ENCODE data around the gene MTMR3.
"Not testable (repeated sequence)": the region's sequence is repeated elsewhere in the genome, so short reads cannot be mapped to it uniquely, and the experiment has no call there.

Gene MTMR3

DNA sequence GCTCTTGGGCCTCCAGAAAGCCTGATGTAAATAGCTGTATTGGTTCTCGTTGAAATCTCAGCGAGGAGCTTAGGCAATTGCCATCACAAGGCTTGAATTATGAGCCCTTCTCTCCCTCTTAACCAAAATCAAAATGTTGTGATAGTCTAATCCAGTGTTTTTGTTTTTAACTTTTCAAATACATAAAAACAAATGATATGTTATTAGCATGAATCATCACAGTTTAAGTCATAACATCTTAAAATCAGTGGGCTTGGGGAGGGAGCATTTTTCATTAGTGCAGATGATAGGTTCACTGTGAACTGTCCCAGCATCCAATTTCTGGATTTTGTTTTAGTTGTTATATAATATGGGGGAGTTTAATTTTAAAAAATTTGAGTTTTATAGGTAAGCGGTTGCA, 148.4 kb downstream of the MTMR3 start:
- no peak for DNase-seq

GRCh38 chr22:30031764-30032455, 148.9 kb downstream of the MTMR3 start:
- no peak for DNase-seq

GRCh38 chr22:30033137-30033536, 150.2 kb downstream of the MTMR3 start:
- DNase-seq, result no peak

DNA sequence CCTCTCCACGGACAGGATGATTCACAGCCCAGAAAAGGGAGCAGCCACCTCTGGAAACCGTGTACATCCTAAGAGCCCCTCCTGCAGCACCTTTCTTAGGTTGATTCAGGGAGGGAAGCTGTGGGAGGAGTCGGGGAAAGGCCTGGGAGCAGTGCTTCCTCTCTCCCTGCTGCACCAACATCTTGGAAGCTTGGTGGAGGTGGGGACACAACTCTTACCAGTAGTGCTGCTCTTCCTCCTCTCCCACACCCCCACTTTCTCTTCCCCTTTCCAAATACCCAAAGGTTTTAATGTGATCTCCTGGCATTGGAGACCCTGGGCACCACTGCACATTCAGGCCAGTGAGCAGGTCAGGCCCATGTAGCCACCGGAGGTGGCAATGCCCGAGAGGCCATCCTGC, 150.9 kb downstream of the MTMR3 start:
- DNase-seq, result no peak

- DNase-seq, result no peak
Measured at GRCh38 chr22:30036656-30037055, 153.7 kb downstream of the MTMR3 start.

- no peak for DNase-seq
Measured at GRCh38 chr22:30038219-30038618, 155.2 kb downstream of the MTMR3 start.

- no peak for DNase-seq
Measured at GRCh38 chr22:30040499-30041260, 157.7 kb downstream of the MTMR3 start.

GRCh38 chr22:30041475-30041874, 158.5 kb downstream of the MTMR3 start:
- DNase-seq, result no peak

GRCh38 chr22:30041881-30042280, 158.9 kb downstream of the MTMR3 start:
- no peak for DNase-seq

DNA sequence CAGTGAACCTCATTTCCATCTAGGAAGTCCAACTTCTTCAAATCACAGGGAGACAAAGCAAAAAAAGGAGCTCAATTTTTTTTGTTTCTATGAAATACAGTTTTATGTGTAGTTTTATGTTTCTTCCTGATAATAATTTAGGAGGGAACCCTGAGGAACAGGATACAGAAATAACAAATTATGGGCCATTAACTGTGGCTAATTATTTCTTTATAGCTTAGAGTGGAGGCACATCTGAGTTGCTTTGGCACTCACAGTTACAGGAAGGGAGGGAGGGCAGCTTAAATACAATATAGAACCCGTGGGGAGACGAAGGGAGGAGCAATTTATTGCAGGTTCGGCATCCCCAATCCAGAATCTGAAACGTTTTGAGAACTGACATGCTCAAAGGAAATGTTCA, 160.2 kb downstream of the MTMR3 start:
- DNase-seq, result no peak

- DNase-seq, result no peak
Measured at GRCh38 chr22:30044369-30044768, 161.4 kb downstream of the MTMR3 start.

DNA sequence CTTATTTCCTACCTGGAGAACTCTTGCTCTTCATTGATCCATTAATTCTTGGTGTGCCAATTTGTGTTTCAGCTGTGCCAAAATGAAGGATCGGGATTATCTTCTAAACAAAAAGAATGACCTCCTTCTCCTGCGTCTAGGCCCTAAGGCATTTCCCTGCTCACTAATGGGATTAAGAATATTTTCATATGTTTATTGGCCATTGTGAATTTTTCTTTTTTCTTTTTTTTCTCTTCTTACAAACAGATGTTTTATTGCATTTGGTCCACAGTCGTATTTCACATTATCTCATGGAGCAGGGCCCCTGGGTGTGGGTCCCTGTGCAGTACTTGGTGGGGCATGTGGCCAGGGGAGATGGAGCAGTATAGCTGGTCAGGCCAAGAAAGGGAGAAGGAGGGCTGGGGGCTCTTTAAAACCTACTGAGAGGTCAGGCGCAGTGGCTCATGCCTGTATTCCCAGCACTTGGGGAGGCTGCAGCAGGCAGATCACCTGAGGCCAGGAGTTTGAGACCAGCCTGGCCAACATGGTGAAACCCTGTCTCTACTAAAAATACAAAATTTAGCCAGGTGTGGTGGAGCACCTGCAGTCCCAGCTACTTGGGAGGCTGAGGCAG, 162.0 kb downstream of the MTMR3 start:
- no peak for DNase-seq

- DNase-seq, result no peak
Measured at GRCh38 chr22:30045494-30045887, 162.5 kb downstream of the MTMR3 start.

GRCh38 chr22:30045901-30046715, 163.1 kb downstream of the MTMR3 start:
- DNase-seq, result no peak

DNA sequence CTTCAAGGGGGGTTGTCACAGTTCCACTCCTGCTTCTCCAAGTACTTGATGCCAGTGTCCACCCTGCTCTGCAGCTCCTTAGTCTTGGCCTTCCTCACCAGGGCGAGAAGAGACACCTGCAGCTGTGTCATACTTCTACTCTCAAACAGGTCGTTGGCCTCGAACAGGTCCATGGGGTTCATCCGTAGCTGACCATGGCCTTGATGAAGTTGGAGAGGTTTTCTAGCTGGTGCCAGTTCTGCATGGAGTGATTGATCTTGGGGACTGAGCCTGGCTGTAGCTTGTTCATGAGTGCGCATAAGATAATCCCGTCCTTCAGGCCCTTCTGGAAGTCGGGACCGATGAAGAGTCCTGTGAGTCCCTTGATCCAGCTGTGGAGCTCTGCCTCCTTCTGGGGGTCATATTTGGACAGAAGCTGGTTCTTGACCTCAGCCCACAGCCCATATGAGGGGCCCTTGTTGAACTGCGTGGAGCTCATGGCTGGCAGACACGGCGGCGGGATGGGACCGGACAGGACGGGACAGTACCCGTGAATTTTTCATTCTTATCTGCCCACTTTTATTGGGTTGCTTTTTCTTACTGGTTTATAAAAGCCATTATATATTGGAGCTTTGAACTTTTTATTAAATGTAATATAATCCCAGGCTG, 163.9 kb downstream of the MTMR3 start:
- DNase-seq, result no peak

DNA sequence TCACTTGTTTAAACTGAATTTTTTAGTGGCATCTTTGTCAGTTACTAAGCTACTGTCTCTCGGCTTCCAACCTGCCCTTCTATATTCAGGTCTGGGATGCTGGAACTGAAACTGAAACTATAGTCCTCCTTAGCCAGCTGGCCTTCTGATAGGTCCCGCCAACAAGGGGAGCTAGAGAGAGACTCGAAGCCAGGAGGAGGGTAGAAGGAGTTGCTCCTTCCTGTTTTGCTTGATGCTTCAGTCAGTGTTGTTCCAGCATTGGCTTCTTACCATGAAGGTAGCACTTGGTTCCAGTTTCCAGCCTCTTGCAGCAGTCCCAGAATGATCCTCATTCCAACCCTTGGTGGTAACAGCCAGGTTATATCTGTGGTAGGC, 164.4 kb downstream of the MTMR3 start:
- DNase-seq, result no peak

- DNase-seq, result no peak
Measured at GRCh38 chr22:30048681-30049080, 165.7 kb downstream of the MTMR3 start.

GRCh38 chr22:30054067-30054763, 171.2 kb downstream of the MTMR3 start:
- no peak for DNase-seq

GRCh38 chr22:30054764-30055069, 171.7 kb downstream of the MTMR3 start:
- DNase-seq, result no peak

- no peak for DNase-seq
Measured at GRCh38 chr22:30056015-30056414, 173.0 kb downstream of the MTMR3 start.

- DNase-seq, result no peak
Measured at GRCh38 chr22:30057375-30057774, 174.4 kb downstream of the MTMR3 start.

DNA sequence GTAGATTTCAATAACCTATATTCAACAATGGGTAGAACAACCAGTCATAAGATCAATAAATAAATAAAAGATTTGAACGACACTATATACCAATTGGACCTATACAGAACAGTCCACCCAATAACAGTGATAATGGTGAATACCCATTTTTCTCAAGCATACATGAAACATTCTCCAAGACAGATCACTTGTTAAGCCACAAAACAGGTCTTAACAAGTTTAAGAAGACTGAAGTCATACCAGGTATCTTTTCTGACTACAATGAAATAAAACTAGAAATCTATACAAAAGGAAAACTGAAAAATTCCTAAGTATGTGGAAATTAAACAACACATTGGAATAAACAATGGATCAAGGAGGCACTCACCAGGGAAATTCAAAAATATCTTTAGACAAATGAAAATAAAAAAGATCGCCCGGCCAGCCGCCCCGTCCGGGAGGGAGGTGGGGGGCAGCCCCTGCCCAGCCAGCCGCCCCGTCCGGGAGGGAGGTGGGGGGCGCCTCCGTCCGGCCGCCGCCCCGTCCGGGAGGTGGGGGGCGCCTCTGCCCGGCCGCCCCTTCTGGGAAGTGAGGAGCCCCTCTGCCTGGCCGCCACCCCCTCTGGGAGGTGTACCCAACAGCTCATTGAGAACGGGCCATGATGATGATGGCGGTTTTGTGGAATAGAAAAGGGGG, 176.5 kb downstream of the MTMR3 start:
- DNase-seq, result not testable (repeated sequence)
